WTC11 (cell line): Measurements from ENCODE around the gene AZIN2. TPM values are rescaled to one million over a fixed set of nuclear protein-coding genes. Genes with fewer than 3 reads are reported as not detected.

Source experiments
- ATAC-seq: fragments of 200-7000 bp; cut with Tn5 transposase; 2 replicates; pipeline ENCODE4 v1.10.0; 2021; ENCODE audit warnings: mild to moderate bottlenecking, moderate library complexity
- CTCF ChIA-PET: fragments of 300-600 bp; sonication (Branson Sonifier 250); formaldehyde crosslinking; loops from one replicate; lab custom pipeline; 2021; ENCODE audit warnings: antibody characterized with exemption; lab: Charles Lee
- POLR2A ChIA-PET: fragments of 350-600 bp; sonication (Branson Sonifier 250); formaldehyde crosslinking; loops from one replicate; lab custom pipeline; 2021; ENCODE audit warnings: antibody characterized with exemption; lab: Charles Lee
- DNase-seq: peaks from one replicate; pipeline ENCODE4 v3.0.0; 2021; ENCODE audit warnings: low spot score
- H3K27ac Mint-ChIP-seq: 2 replicates; pipeline ENCODE4 v1.8.0; 2021; ENCODE audit warnings: mixed read lengths
- H3K27me3 Mint-ChIP-seq: 2 replicates; pipeline ENCODE4 v1.8.0; 2021; ENCODE audit warnings: low read depth, mild to moderate bottlenecking, moderate library complexity, mixed read lengths
- H3K36me3 Mint-ChIP-seq: 2 replicates; pipeline ENCODE4 v1.8.0; 2021; ENCODE audit warnings: mixed read lengths
- H3K4me1 Mint-ChIP-seq: 2 replicates; pipeline ENCODE4 v1.8.0; 2022; ENCODE audit warnings: mixed read lengths
- H3K4me3 Mint-ChIP-seq: 2 replicates; pipeline ENCODE4 v1.8.0; 2021; ENCODE audit warnings: mild to moderate bottlenecking, moderate library complexity, mixed read lengths
- H3K9me3 Mint-ChIP-seq: 2 replicates; pipeline ENCODE4 v1.8.0; 2021; ENCODE audit warnings: mixed read lengths
- ARID4B ChIP-seq: sonication (generic); formaldehyde crosslinking; IDR thresholded peaks from 2 replicates; pipeline ENCODE4 v1.8.0; 2023; ENCODE audit warnings: missing genetic modification reagents, mild to moderate bottlenecking, borderline replicate concordance
- ATF2 ChIP-seq: sonication (generic); formaldehyde crosslinking; IDR thresholded peaks from 2 replicates; pipeline ENCODE4 v1.8.1; 2022; ENCODE audit warnings: low read depth, missing genetic modification reagents, borderline replicate concordance
- CDX4 ChIP-seq: fragments of 250-450 bp; sonication (Bioruptor Pico); IDR thresholded peaks from 2 replicates; pipeline ENCODE4 v1.9.0; 2021; ENCODE audit warnings: moderate library complexity, mild to moderate bottlenecking, inconsistent platforms, borderline replicate concordance
- E2F4 ChIP-seq: sonication (generic); formaldehyde crosslinking; IDR thresholded peaks from 2 replicates; pipeline ENCODE4 v1.8.1; 2022; ENCODE audit warnings: low read depth, mild to moderate bottlenecking, moderate library complexity, missing genetic modification reagents, borderline replicate concordance
- FOXP1 ChIP-seq: sonication (generic); formaldehyde crosslinking; IDR thresholded peaks from 2 replicates; pipeline ENCODE4 v1.8.0; 2022; ENCODE audit warnings: missing genetic modification reagents, mild to moderate bottlenecking, moderate library complexity, borderline replicate concordance
- HMGA2 ChIP-seq: fragments of 250-450 bp; sonication (Bioruptor Pico); IDR thresholded peaks from 2 replicates; pipeline ENCODE4 v1.4.0; 2021; ENCODE audit warnings: mild to moderate bottlenecking, moderate library complexity
- MLX ChIP-seq: sonication (generic); formaldehyde crosslinking; IDR thresholded peaks from 2 replicates; pipeline ENCODE4 v1.8.1; 2023; ENCODE audit warnings: mild to moderate bottlenecking, missing genetic modification reagents, moderate library complexity
- NFYB ChIP-seq: sonication (generic); formaldehyde crosslinking; conservative IDR thresholded peaks from 2 replicates; pipeline ENCODE4 v1.8.0; 2022; ENCODE audit warnings: low read depth, missing genetic modification reagents
- ZNF121 ChIP-seq: sonication (generic); formaldehyde crosslinking; IDR thresholded peaks from 2 replicates; pipeline ENCODE4 v1.8.0; 2023; ENCODE audit warnings: missing genetic modification reagents
- ZSCAN18 ChIP-seq: fragments of 250-450 bp; sonication (Bioruptor Pico); IDR thresholded peaks from 2 replicates; pipeline ENCODE4 v2.1.2; 2022; ENCODE audit warnings: mild to moderate bottlenecking, moderate library complexity
- total RNA-seq: library from RNA; stranded (reverse); gene quantifications from 3 replicates; pipeline ENCODE4 v1.2.3, GENCODE V29; 2021

The AZIN2 gene
- total RNA-seq, 1 experiment from 2014 or later: 1.7 TPM

- TF ChIP-seq ZSCAN18 (CRISPR knock-in tag): no peak
Measured at GRCh38 chr1:33143698-33144097, 62.7 kb downstream of the AZIN2 start (continued).

GRCh38 chr1:33146003-33146402 lies 65.0 kb downstream of the AZIN2 start:
- DNase-seq: no peak
- POLR2A ChIA-PET: no interaction called here
- no peak for ATAC-seq
- H3K4me1 Mint-ChIP-seq: peaks cover 40% of the 10 kb centered on the region
- H3K4me3 Mint-ChIP-seq: no peak overlapping the region
- CTCF ChIA-PET: interaction anchor here (1.0 to 1.8 kb wide), 5 partner anchors 8 to 149 kb away, joined by 3 to 6 read pairs (median 5); no protein-coding TSS in a partner anchor
- H3K9me3 Mint-ChIP-seq: no peaks in the 10 kb centered on the region
- no peak overlapping the region for H3K27ac Mint-ChIP-seq
- H3K36me3 Mint-ChIP-seq: peaks cover 8% of the 10 kb centered on the region
- TF ChIP-seq FOXP1 (CRISPR knock-in tag) (no peak), CDX4 (CRISPR knock-in tag) (no peak), ZSCAN18 (CRISPR knock-in tag) (no peak), NFYB (CRISPR knock-in tag) (no peak), ATF2 (CRISPR knock-in tag) (no peak), ARID4B (CRISPR knock-in tag) (no peak), HMGA2 (CRISPR knock-in tag) (no peak)
- H3K27me3 Mint-ChIP-seq: no peaks in the 10 kb centered on the region; the same call in 1 of the 2 replicates

- H3K36me3 Mint-ChIP-seq: peaks cover 8% of the 10 kb centered on the region
- no peak for ATAC-seq
- H3K4me1 Mint-ChIP-seq: peaks cover 42% of the 10 kb centered on the region
- DNase-seq: no peak
- TF ChIP-seq E2F4 (CRISPR knock-in tag) (no peak), MLX (no peak), ZNF121 (CRISPR knock-in tag) (no peak)
- ChIA-PET CTCF (interaction anchor here (0.7 to 1.8 kb wide), 17 partner anchors 8 to 148 kb away, joined by 3 to 23 read pairs (median 5); partner anchors contain the start of gene TRIM62), POLR2A (interaction anchor here (0.6 kb wide), 1 partner anchor 22 kb away, joined by 3 read pairs; no protein-coding TSS in a partner anchor)
- no peaks in the 10 kb centered on the region for H3K9me3 Mint-ChIP-seq
- no peak overlapping the region for H3K27ac Mint-ChIP-seq
- no peaks in the 10 kb centered on the region; the same call in 1 of the 2 replicates for H3K27me3 Mint-ChIP-seq
- no peak overlapping the region for H3K4me3 Mint-ChIP-seq
Measured at GRCh38 chr1:33147275-33147996, 66.5 kb downstream of the AZIN2 start.
